Brain microvascular endothelial cell (primary cell): ENCODE measurements around the gene ZNF730.
"Not testable (repeated sequence)": the region's sequence is repeated elsewhere in the genome, so short reads cannot be mapped to it uniquely, and the experiment has no call there.

Experiments used
- DNase-seq: peaks from one replicate; pipeline ENCODE4 v3.0.0-alpha.2; 2020
- H3K27ac ChIP-seq: fragments of 250-450 bp; sonication (Bioruptor Pico); 2 replicates; pipeline ENCODE4 v1.5.1; 2020; ENCODE audit warnings: mild to moderate bottlenecking, moderate library complexity
- H3K27me3 ChIP-seq: fragments of 250-450 bp; sonication (Bioruptor Pico); replicated peaks from 2 replicates; pipeline ENCODE4 v1.5.1; 2020; ENCODE audit warnings: mild to moderate bottlenecking
- H3K36me3 ChIP-seq: fragments of 250-450 bp; sonication (Bioruptor Pico); replicated peaks from 2 replicates; pipeline ENCODE4 v1.5.1; 2020; ENCODE audit warnings: mild to moderate bottlenecking
- H3K4me3 ChIP-seq: 2 replicates; pipeline ENCODE4 v1.5.1; 2011; ENCODE audit warnings: low read depth, mild to moderate bottlenecking, control low read depth, low read length, moderate library complexity
- CTCF ChIP-seq: IDR thresholded peaks from 2 replicates; pipeline ENCODE4 v1.5.1; 2011; ENCODE audit warnings: low read depth, mild to moderate bottlenecking, moderate library complexity, low read length, control low read depth, inconsistent platforms; ENCODE audit errors: missing control alignments
- in situ Hi-C: cut with HindIII; loops from 2 replicates; pipeline ENCODE4 v1.10.0; 2017; ENCODE audit warnings: low sequenced_read_pairs, low pct_ligation_motif_present

Gene ZNF730

GRCh38 chr19:23095418-23095817, 21.4 kb upstream of the ZNF730 start:
- no peak for TF ChIP-seq CTCF

GRCh38 chr19:23098286-23098685, 18.5 kb upstream of the ZNF730 start:
- Histone ChIP-seq H3K27ac (no peak overlapping the region), H3K36me3 (peaks cover 5% of the 10 kb centered on the region), H3K27me3 (no peaks in the 10 kb centered on the region), H3K4me3 (no peak overlapping the region)
- DNase-seq = no peak
- in situ Hi-C loops = no loop called here
- TF ChIP-seq CTCF = no peak

More at GRCh38 chr19:23095418-23095817, 21.4 kb upstream of the ZNF730 start:
- Histone ChIP-seq H3K36me3 (peaks cover 5% of the 10 kb centered on the region), H3K27me3 (no peaks in the 10 kb centered on the region), H3K27ac (no peak overlapping the region), H3K4me3 (no peak overlapping the region)
- no peak for DNase-seq
- in situ Hi-C loops = no loop called here

- in situ Hi-C loops = no loop called here
- TF ChIP-seq CTCF = no peak
- Histone ChIP-seq H3K36me3 (peaks cover 5% of the 10 kb centered on the region), H3K27ac (no peak overlapping the region), H3K4me3 (no peak overlapping the region), H3K27me3 (no peaks in the 10 kb centered on the region)
- DNase-seq = peak; percentile 10
Observed at GRCh38 chr19:23098988-23099387, 17.8 kb upstream of the ZNF730 start.

GRCh38 chr19:23099966-23100365, 16.9 kb upstream of the ZNF730 start:
- Histone ChIP-seq H3K27me3 (no peaks in the 10 kb centered on the region), H3K4me3 (no peak overlapping the region), H3K27ac (no peak overlapping the region), H3K36me3 (peaks cover 4% of the 10 kb centered on the region)
- in situ Hi-C loops = no loop called here
- TF ChIP-seq CTCF = no peak
- no peak for DNase-seq

- in situ Hi-C loops = no loop called here
- no peak for TF ChIP-seq CTCF
- no peak overlapping the region for H3K27ac ChIP-seq
- H3K36me3 ChIP-seq = no peaks in the 10 kb centered on the region
- DNase-seq = no peak
- no peak overlapping the region for H3K4me3 ChIP-seq
- no peaks in the 10 kb centered on the region for H3K27me3 ChIP-seq
Observed at GRCh38 chr19:23101241-23101640, 15.6 kb upstream of the ZNF730 start.

GRCh38 chr19:23118400-23118799, 1.6 kb downstream of the ZNF730 start:
- no peaks in the 10 kb centered on the region for H3K27me3 ChIP-seq
- H3K36me3 ChIP-seq = no peaks in the 10 kb centered on the region
- H3K4me3 ChIP-seq = no peak overlapping the region
- no peak overlapping the region for H3K27ac ChIP-seq
- no peak for TF ChIP-seq CTCF
- no peak for DNase-seq
- in situ Hi-C loops = no loop called here

GRCh38 chr19:23134211-23134610, 17.4 kb downstream of the ZNF730 start:
- H3K36me3 ChIP-seq, DNase-seq, H3K27ac ChIP-seq, H3K27me3 ChIP-seq, H3K4me3 ChIP-seq, in situ Hi-C loops: not testable (repeated sequence)
